Superior temporal gyrus (tissue), 1 donor: ENCODE results near the gene UGT1A8.
"Not testable (repeated sequence)": the region's sequence is repeated elsewhere in the genome, so short reads cannot be mapped to it uniquely, and the experiment has no call there.

Experiments
- DNase-seq: peaks from one replicate; pipeline ENCODE4 v3.0.0-alpha.2; 2016; ENCODE audit errors: extremely low spot score

Gene UGT1A8

GRCh38 chr2:233639860-233640259 lies 22.4 kb downstream of the UGT1A8 start:
- DNase-seq, result no peak

- no peak for DNase-seq
These were observed 25.7 kb downstream of the UGT1A8 start for GRCh38 chr2:233643128-233643527.

GRCh38 chr2:233646033-233646432 lies 28.6 kb downstream of the UGT1A8 start:
- DNase-seq, result not testable (repeated sequence)

- DNase-seq, result no peak
These were observed 33.5 kb downstream of the UGT1A8 start for GRCh38 chr2:233650981-233651380.

- no peak for DNase-seq
These were observed 34.0 kb downstream of the UGT1A8 start for GRCh38 chr2:233651430-233651829.

GRCh38 chr2:233654501-233654900 lies 37.1 kb downstream of the UGT1A8 start:
- no peak for DNase-seq

GRCh38 chr2:233655043-233655442 lies 37.6 kb downstream of the UGT1A8 start:
- no peak for DNase-seq

GRCh38 chr2:233655943-233656342 lies 38.5 kb downstream of the UGT1A8 start:
- not testable (repeated sequence) for DNase-seq

GRCh38 chr2:233656443-233656842 lies 39.0 kb downstream of the UGT1A8 start:
- no peak for DNase-seq

- DNase-seq, result no peak
These were observed 41.2 kb downstream of the UGT1A8 start for GRCh38 chr2:233658610-233659009.

GRCh38 chr2:233663911-233664310 lies 46.5 kb downstream of the UGT1A8 start:
- DNase-seq, result no peak

GRCh38 chr2:233668605-233669260 lies 51.3 kb downstream of the UGT1A8 start:
- no peak for DNase-seq

- no peak for DNase-seq
These were observed 54.1 kb downstream of the UGT1A8 start, which contains the start of gene UGT1A9 for GRCh38 chr2:233671290-233672161. TSS of gene UGT1A9 (plus strand) at chr2:233671898. CDS start at chr2:233671935, 37 bp downstream.

GRCh38 chr2:233672886-233673285 lies 55.5 kb downstream of the UGT1A8 start:
- DNase-seq, result no peak

- DNase-seq, result no peak
These were observed 56.5 kb downstream of the UGT1A8 start for GRCh38 chr2:233673896-233674295.

- DNase-seq, result no peak
These were observed 56.9 kb downstream of the UGT1A8 start for GRCh38 chr2:233674314-233674713.

GRCh38 chr2:233674995-233675394 lies 57.6 kb downstream of the UGT1A8 start:
- DNase-seq, result no peak

- no peak for DNase-seq
These were observed 58.6 kb downstream of the UGT1A8 start for GRCh38 chr2:233676046-233676445.

GRCh38 chr2:233679196-233679595 lies 61.8 kb downstream of the UGT1A8 start:
- no peak for DNase-seq

- DNase-seq, result no peak
These were observed 63.1 kb downstream of the UGT1A8 start for GRCh38 chr2:233680361-233681045.

- no peak for DNase-seq
These were observed 64.2 kb downstream of the UGT1A8 start, which contains the start of gene UGT1A7 for GRCh38 chr2:233681521-233682099. TSS of gene UGT1A7 (plus strand) at chr2:233681901. CDS start at chr2:233681938, 37 bp downstream.

- DNase-seq, result no peak
These were observed 67.2 kb downstream of the UGT1A8 start for GRCh38 chr2:233684640-233685039.
